Tibial artery (tissue), 4 donors: ENCODE measurements around the gene CA10.

ENCODE experiments used
- DNase-seq, 2 donors: peaks; one replicate each; pipeline ENCODE4 v3.0.0-alpha.2; 2019
- H3K27ac ChIP-seq, 2 donors: fragments of 200-600 bp; sonication (generic) in 1 of 2; 1 replicate in 1 of 2; 2 replicates in 1 of 2; pipeline ENCODE4 v1.5.1; 2018 to 2019; ENCODE audit warnings: mild to moderate bottlenecking in 1 of 2
- H3K27me3 ChIP-seq, 2 donors: fragments of 200-600 bp; sonication (generic) in 1 of 2; one replicate each; pipeline versions ENCODE4 v1.5.1 to v1.6.0; 2016 to 2019
- H3K36me3 ChIP-seq, 3 donors: fragments of 200-600 bp; sonication (generic) in 2 of 3; one replicate each; pipeline ENCODE4 v1.5.1; 2016 to 2019; ENCODE audit warnings: mild to moderate bottlenecking in 2 of 3
- H3K4me1 ChIP-seq, 4 donors: fragments of 200-600 bp; sonication (generic) in 2 of 4; 1 replicate in 3 of 4; 2 replicates in 1 of 4; pipeline ENCODE4 v1.5.1; 2016 to 2019
- H3K4me3 ChIP-seq, 2 donors: fragments of 200-600 bp; sonication (generic) in 1 of 2; 1 replicate in 1 of 2; 2 replicates in 1 of 2; pipeline ENCODE4 v1.5.1; 2018 to 2019; ENCODE audit warnings: mild to moderate bottlenecking in 2 of 2
- H3K9me3 ChIP-seq, 3 donors: fragments of 200-600 bp; sonication (generic) in 1 of 3; one replicate each; pipeline ENCODE4 v1.5.1; 2016 to 2019
- CTCF ChIP-seq, 2 experiments: fragments of 200-600 bp in 1 of 2; fragments of 450-650 bp in 1 of 2; IDR thresholded peaks; one replicate each; pipeline ENCODE4 v1.5.1; 2017 to 2019; ENCODE audit warnings: antibody characterized with exemption in 2 of 2, mild to moderate bottlenecking in 1 of 2, moderate library complexity in 1 of 2
- intact Hi-C: fragments of 100-400 bp; cut with DNase I; formaldehyde crosslinking; loops from one replicate; pipeline ENCODE4 v1.15.0; 2023; ENCODE audit warnings: low total_unique reads

The CA10 gene

DNA sequence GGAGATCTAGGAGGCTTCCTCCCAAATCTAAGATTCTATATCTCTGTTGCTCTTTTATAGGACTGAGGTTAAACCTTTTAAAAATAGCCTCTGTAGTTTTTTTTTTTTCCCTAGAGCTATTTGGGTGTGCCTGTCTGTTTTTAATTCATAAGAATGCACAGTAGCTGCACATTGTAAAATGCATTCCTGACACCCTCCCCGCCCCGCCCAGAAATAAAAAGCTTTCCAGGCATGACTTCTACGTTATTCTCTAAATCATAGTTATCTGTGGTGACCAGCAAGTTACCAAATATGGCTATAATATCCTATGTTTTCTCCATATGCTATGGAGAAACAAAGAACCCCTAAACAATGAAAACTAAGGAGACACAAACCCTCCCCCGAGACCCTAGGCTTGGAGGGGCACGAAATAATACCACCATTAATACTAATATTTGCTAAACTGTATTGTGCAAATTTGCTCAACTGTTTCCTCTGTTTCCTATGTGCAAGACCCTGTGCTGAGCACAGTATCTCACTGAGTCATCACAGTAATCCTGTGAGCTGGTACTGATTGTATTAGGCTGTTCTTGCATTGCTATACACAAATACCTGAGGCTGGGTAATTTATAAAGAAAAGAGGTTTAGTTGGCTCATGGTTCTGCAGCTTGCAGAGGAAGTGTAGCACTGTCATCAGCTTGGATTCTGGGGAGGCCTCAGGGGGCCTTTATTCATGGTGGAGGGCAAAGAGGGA lies 388.3 kb downstream of the CA10 start:
- TF ChIP-seq CTCF (IDR thresholded peaks at IDR 0.05) = no peak
- Histone ChIP-seq H3K4me1 (no peaks in the 10 kb centered on the region), H3K4me3 (no peak overlapping the region), H3K36me3 (no peaks in the 10 kb centered on the region), H3K9me3 (no peaks in the 10 kb centered on the region), H3K27ac (no peak overlapping the region), H3K27me3 (peaks cover 0 to 10% of the 10 kb centered on the region in 2 donors)
- intact Hi-C loops = no loop called here
- no peak for DNase-seq

DNA sequence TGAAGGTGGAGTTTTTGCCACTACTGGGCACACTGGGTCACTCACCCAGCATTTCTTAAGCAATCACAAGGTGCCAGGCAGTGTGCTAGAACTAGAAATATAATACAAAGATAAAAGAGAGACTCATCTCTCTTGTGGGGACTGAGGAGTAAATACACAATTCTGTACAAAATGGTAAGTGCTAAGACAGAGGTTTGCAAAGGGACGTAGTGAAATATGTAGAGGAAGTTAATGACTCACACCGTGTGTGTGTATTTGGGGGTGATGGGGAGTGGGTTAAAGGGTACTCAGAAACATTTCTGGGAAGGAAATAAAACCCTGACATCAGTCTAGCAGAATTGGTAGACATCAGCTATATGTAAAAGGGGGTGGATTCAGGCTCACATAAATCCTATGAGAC lies 389.3 kb downstream of the CA10 start:
- DNase-seq = no peak
- no peak for TF ChIP-seq CTCF (IDR thresholded peaks at IDR 0.05)
- intact Hi-C loops = no loop called here
- Histone ChIP-seq H3K4me1 (no peaks in the 10 kb centered on the region), H3K27ac (no peak overlapping the region), H3K4me3 (no peak overlapping the region), H3K36me3 (no peaks in the 10 kb centered on the region), H3K27me3 (peaks cover 0 to 19% of the 10 kb centered on the region in 2 donors), H3K9me3 (no peaks in the 10 kb centered on the region)

- Histone ChIP-seq H3K36me3 (no peaks in the 10 kb centered on the region), H3K4me1 (no peaks in the 10 kb centered on the region), H3K9me3 (no peaks in the 10 kb centered on the region), H3K27ac (no peak overlapping the region), H3K27me3 (peaks cover 0 to 22% of the 10 kb centered on the region in 2 donors), H3K4me3 (no peak overlapping the region)
- intact Hi-C loops = no loop called here
- DNase-seq = no peak
- no peak for TF ChIP-seq CTCF (IDR thresholded peaks at IDR 0.05)
Observed at GRCh38 chr17:51768706-51769105, 389.8 kb downstream of the CA10 start.

GRCh38 chr17:51767287-51767686 lies 391.2 kb downstream of the CA10 start:
- no peak for DNase-seq
- Histone ChIP-seq H3K9me3 (no peaks in the 10 kb centered on the region), H3K36me3 (no peaks in the 10 kb centered on the region), H3K4me3 (no peak overlapping the region), H3K27ac (no peak overlapping the region), H3K27me3 (peaks cover 0 to 22% of the 10 kb centered on the region in 2 donors), H3K4me1 (no peaks in the 10 kb centered on the region)
- TF ChIP-seq CTCF (IDR thresholded peaks at IDR 0.05) = no peak
- intact Hi-C loops = no loop called here

DNA sequence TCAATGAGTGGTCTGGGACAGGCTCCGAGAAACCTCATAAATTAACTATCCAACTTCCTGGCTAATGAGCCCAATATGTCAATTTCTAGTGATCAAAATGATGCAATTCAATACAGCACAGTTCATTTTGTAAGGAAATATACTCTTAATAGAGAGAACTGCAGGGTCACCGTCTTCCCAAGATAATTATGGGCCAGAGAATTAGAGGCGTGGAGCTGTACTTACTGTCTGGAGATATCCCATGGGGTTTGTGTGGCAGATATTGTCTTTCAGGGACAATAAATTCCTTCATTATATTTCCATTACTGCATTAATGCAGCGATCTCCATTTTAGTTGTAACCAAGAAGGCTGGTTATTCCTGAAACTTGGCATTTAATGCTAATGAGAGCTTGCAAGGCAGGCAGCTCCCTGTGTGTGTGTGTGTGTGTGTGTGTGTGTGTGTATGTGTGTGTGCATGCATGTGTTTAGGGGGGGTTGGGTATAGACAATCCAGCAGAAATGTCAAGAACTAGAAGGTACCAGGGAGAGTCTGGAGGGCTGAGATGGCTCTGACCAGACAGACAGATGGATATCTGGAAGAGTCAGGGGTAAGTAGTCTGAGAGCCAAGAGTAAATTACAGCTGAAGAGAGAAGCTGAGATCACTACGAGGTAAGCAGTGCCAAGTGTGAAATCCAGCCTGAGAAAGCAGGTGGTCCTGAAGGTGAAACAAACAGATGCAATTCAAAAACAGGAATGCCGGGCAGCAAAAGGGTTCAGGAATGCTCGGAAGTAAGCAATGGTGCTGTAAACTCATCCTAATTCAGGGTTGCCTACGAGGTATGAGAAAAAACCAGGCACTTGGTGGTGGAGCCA lies 393.0 kb downstream of the CA10 start:
- intact Hi-C loops = no loop called here
- H3K36me3 ChIP-seq = no peaks in the 10 kb centered on the region
- no peaks in the 10 kb centered on the region for H3K4me1 ChIP-seq
- H3K4me3 ChIP-seq = no peak overlapping the region
- H3K27ac ChIP-seq = no peak overlapping the region
- peaks cover 0 to 22% of the 10 kb centered on the region in 2 donors for H3K27me3 ChIP-seq
- TF ChIP-seq CTCF (IDR thresholded peaks at IDR 0.05) = no peak
- no peaks in the 10 kb centered on the region for H3K9me3 ChIP-seq
- no peak for DNase-seq
